HG02642 (cell line): ENCODE data around the gene TRMT11.
"Not testable (repeated sequence)": the region's sequence is repeated elsewhere in the genome, so short reads cannot be mapped to it uniquely, and the experiment has no call there.

Source experiments
- ATAC-seq: cut with Tn5 transposase; IDR thresholded peaks from one replicate; pipeline ENCODE4 v1.9.1; 2021; ENCODE audit warnings: mild to moderate bottlenecking; ENCODE audit not compliant: unreplicated experiment, poor library complexity

The TRMT11 gene

GRCh38 chr6:126039284-126039683 is 52.9 kb downstream of the TRMT11 start:
- ATAC-seq = no peak

DNA sequence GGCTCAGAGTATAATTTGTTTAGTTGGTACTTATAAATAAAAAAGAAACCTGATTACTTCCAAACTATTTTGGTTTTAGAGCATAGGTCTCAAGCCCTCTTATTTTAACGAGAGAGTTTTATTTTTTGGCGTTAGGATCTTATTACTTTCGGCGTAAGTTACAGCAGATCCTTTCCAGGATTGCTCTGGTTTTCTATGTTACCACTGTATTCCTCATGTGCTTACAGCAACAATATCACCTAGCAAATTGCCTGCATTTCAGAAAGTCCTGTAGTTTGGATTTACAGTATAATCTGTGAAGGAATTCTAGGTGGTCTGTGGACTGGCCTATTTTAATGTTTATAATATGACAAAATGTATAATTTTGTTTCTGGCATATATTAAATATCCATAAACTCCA is 54.1 kb downstream of the TRMT11 start:
- no peak for ATAC-seq

DNA sequence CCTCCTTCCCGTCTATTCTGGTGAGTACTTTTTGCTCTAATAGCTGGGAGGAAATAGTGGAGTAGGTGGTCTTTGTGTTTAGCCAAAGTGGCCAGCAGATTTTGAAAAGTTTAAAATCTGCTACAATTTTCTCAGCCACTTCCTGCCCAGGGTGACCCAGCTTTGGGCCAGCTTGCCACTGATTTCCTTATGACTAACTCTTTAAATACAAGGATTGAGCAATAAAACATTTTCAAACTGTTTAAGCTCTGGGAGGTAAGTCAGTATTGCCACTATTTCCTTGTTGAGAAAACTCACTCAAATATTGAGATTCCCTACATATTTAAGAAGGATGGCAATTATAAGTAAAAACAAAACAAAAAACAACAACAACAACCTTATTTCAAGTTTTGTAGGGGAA is 54.5 kb downstream of the TRMT11 start:
- ATAC-seq = no peak

GRCh38 chr6:126041516-126041915 is 55.2 kb downstream of the TRMT11 start:
- ATAC-seq = no peak

DNA sequence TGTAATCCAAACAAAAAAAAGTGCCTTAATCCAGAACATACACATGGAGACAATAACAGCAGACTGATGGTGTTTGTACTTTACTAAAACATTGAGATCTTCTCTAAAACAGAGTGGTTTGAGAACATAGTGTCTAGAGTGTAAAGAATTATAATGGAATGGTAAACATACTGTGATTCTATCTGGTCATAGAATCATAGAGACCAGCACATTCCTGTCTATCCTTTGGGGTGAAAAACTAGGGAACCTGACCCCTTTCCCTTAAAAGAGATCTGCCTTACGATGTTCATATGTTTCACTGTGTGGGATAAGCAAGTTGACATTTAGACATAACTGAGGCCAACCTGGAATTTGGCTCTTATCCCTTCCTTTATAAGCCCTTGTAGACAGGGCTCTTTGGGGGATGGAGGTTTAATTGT is 55.7 kb downstream of the TRMT11 start:
- no peak for ATAC-seq

DNA sequence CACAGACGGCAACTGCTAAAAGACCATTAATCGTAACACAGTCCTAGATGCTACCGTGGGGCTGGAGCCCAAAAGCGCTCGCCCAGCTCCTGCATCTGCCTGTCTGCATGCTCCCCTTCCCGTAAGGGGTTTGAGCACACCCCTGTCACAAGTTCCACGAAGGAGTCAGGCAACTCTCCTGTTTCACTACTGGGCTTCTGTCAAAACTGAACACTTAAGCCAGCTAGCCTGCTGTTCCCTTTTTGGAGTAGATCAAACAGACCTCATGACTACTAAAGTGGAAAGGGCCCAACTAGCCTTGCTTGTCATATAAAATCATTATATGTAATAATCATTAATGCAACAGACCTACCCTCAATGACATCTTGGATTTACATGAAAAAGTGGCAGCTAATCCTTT is 61.3 kb downstream of the TRMT11 start:
- ATAC-seq = no peak

DNA sequence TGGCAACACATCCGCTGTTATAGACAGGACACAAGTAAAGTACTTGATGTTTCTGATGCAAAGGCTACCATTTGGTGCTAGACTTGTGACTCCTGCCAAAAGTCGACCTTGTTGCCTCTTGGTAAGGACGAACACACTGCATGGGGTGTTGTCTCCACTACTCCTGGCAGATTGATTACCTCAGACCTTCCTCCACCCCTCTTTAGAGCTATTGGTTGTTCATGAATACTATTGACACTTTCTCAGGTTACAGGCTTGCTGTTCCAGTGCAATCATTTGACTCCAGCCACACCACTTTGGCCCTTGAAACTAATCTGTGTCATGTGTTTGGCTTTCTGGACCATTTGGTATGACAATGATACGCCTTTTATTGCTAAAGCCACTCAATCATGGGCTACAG is 62.3 kb downstream of the TRMT11 start:
- no peak for ATAC-seq

- no peak for ATAC-seq
Observed at GRCh38 chr6:126050795-126051194, 64.5 kb downstream of the TRMT11 start.

DNA sequence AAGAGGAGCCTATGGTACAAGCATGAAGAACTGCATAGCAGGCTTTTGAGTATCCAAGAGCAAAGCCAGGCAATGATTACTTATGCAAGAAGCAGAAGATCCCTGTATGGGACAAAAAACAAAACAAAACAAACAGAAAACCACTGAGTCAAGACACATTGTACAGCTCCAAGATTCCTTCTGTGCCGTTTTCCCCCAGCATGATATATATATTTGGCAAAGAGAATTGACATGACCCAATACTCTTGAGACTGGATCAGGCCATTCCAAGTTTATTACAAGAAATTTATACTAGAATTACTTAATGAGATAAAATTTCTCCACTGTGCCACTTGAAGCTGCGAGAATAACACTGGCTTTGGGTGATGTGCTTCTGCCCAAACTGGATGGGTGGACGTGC is 65.5 kb downstream of the TRMT11 start:
- ATAC-seq = no peak

DNA sequence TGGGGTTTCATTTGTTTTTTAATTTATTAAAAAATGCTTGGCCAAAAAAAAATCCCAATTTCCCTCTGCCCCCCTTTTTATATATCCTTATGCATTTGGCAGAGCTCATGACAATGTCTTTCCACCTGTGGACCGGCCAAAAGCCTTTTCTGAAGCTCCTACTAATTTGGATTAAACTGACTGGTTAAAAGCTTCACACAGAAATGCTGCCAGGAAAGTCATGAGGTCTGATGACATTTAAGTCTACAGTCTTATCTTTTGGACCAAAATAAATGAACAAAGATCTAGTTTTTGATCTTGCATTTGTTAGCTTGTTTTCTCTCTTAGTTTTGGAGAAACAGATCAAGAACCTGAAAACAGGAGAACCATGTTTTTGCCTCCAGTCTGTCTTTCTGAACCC is 66.1 kb downstream of the TRMT11 start:
- ATAC-seq = no peak

- ATAC-seq = no peak
Observed at GRCh38 chr6:126054258-126054702, 67.9 kb downstream of the TRMT11 start.

DNA sequence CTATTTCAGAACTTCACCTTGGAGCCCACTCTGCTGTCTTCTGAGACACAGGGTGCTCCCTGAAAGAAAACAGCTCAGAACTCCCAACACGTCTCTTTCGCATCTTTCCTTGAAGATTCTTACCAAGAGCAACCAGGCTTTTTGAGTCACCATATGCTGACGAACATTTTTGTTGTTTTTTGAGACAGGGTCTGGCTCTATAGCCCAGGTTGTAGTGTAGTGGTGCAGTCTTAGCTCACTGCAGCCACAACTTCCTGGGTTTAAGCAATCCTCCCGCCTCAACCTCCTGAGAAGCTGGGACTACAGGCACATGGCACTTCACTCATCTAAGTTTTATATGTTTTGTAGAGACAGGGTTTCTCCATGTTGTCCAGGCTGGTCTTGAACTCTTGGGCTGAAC is 68.5 kb downstream of the TRMT11 start:
- no peak for ATAC-seq

GRCh38 chr6:126055449-126055848 is 69.1 kb downstream of the TRMT11 start:
- no peak for ATAC-seq

GRCh38 chr6:126056355-126057004 is 70.1 kb downstream of the TRMT11 start:
- ATAC-seq = no peak

GRCh38 chr6:126058085-126058484 is 71.7 kb downstream of the TRMT11 start:
- not testable (repeated sequence) for ATAC-seq

DNA sequence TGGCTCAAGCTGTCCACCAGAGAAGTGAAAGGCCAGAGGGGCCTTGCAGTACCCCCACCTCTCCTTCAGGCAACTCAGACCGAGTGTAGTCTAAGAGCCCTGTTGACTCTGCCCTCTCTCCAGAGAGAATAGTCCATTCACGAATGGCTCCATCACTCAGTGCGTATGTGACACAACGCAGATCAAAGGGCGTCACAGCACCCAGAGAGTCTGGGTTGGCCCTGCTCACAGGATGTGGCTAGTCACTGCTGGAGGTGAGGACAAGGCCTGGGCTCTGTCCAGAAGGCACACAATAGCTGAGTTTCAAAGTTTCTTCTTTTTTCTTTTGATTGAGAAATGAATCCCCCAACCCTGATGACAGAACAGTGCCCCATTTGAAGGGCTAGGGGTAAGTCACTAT is 74.1 kb downstream of the TRMT11 start:
- no peak for ATAC-seq

DNA sequence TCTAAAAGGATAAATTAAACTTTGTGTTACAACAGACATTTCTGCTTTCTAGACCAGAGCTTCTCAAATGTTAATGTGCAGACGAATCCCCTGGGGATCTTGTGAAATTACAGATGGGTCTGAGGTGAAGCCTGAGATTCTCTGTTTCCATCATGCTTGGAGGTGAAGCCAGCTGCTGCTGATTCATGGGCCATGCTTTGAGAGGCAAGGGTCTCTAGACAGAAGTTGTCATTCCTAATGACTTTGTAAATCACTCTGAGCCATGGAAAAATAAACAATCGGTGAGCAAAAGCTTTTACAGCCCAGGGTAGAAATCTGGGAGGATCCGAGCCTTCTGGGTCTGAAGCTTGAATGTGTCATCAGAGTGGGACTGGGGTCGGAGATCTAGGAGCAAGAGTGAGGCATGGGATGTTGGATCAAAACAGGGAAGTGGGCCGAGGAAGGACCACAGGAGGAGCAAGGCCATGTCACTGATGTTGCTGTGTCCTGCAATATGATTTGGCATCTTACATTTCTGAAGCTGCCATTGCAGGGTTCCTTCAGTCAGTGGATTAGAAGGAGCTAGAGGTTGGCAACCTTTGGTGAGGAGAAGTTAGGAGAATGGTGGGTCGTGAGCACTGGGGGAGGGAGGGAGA is 77.3 kb downstream of the TRMT11 start:
- peak; percentile 71 for ATAC-seq

DNA sequence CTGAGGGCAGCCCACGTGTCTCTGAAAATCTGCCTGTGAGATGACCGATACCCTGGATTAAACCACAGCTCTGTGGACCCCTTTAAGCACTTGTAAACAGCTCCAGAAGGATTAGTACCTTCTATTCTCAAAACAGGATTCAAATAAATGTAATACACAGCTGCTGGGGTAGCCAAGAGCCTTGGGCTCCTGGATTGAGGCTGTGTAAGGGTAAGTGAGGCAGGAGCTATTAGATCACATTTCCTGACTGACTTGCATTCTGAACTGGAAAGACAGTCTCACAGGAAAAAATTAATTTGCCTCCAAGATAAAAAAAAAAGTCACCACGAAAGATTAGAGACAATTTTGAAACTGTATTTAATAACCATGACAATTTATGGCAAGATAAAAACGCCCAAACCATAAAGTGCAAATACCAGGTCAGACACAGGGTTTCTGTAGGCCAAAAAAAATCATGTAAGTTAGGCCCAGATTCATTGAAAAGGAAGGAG is 78.0 kb downstream of the TRMT11 start:
- no peak for ATAC-seq

DNA sequence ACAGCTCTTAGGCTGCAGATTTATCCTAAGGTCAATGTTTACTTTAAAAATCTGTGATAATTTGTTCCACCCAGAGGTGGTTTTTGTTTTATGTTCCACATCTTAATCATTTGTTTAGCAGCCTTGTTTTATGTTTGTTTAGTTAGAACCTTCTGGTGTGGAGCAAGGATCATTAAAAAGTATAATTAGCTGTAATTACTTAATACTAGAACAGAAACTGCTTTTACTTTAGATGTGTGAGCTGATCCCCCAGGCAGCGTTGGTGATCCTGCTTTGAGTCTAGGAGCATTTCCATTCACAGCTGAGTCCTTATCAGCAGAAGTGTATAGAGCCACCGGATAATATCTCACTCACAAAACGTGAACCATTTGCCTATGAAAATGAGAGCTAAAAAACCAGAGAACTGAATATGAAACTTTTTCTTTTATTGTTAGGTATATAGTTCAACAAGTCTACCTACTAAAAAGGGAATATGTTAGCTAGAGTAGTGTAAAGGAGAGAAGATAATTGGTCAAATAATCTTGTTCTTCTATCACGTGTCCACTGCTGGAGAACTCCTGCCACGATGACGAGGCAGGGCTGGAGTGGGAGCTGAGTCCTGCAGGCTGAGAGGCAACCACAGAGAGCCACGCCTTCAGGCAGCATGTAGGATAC is 78.5 kb downstream of the TRMT11 start:
- ATAC-seq = no peak

GRCh38 chr6:126066053-126067048 is 80.0 kb downstream of the TRMT11 start:
- ATAC-seq = no peak
